Common myeloid progenitor, CD34-positive (primary cell): Measurements from ENCODE around the gene TEX28.
"Not testable (repeated sequence)": the region's sequence is repeated elsewhere in the genome, so short reads cannot be mapped to it uniquely, and the experiment has no call there.

Source experiments
- CTCF ChIA-PET: fragments of 350-600 bp; sonication (Branson Sonifier 250); formaldehyde crosslinking; loops from one replicate; lab custom pipeline; 2021; ENCODE audit warnings: antibody characterized with exemption; lab: Charles Lee
- POLR2A ChIA-PET: fragments of 350-600 bp; sonication (Branson Sonifier 250); formaldehyde crosslinking; loops from one replicate; lab custom pipeline; 2021; ENCODE audit warnings: antibody characterized with exemption; lab: Charles Lee
- DNase-seq, 3 donors: peaks; one replicate each; pipeline versions ENCODE4 v3.0.0 to v3.0.0-alpha.2; 2013
- H3K27ac ChIP-seq, 2 experiments: 1 replicate in 1 of 2; 2 replicates in 1 of 2; pipeline ENCODE4 v1.7.0; 2013; ENCODE audit warnings: inconsistent platforms in 2 of 2, low read length in 2 of 2, mild to moderate bottlenecking in 2 of 2, low read depth in 1 of 2, moderate library complexity in 1 of 2; ENCODE audit not compliant: severe bottlenecking in 2 of 2, insufficient read depth in 1 of 2, poor library complexity in 1 of 2
- H3K27me3 ChIP-seq, 5 experiments: replicated peaks in 2 of 5; 1 replicate in 3 of 5; 2 replicates in 2 of 5; pipeline versions ENCODE4 v1.6.1 to v1.7.0; 2013; ENCODE audit warnings: low read length in 4 of 5, mild to moderate bottlenecking in 2 of 5, moderate library complexity in 2 of 5, inconsistent platforms in 1 of 5; ENCODE audit not compliant: insufficient read depth in 5 of 5, control insufficient read depth in 4 of 5
- H3K36me3 ChIP-seq, 4 experiments: 1 replicate in 2 of 4; 2 replicates in 2 of 4; pipeline versions ENCODE4 v1.6.1 to v1.7.0; 2013; ENCODE audit warnings: low read length in 3 of 4, control low read depth in 1 of 4, mild to moderate bottlenecking in 1 of 4; ENCODE audit not compliant: control insufficient read depth in 4 of 4, insufficient read depth in 4 of 4
- H3K4me1 ChIP-seq, 4 experiments: 1 replicate in 3 of 4; 2 replicates in 1 of 4; pipeline versions ENCODE4 v1.6.1 to v1.7.1; 2013; ENCODE audit warnings: low read length in 3 of 4, mild to moderate bottlenecking in 3 of 4, control low read depth in 1 of 4, inconsistent platforms in 1 of 4, moderate library complexity in 1 of 4; ENCODE audit not compliant: control insufficient read depth in 4 of 4, insufficient read depth in 4 of 4; ENCODE audit errors: control extremely low read depth in 1 of 4
- H3K4me3 ChIP-seq, 7 experiments: 1 replicate in 4 of 7; 2 replicates in 3 of 7; pipeline versions ENCODE4 v1.5.1 to v1.7.0; 2013; ENCODE audit warnings: mild to moderate bottlenecking in 7 of 7, low read length in 6 of 7, moderate library complexity in 6 of 7, inconsistent platforms in 2 of 7, low read depth in 2 of 7, control low read depth in 1 of 7; ENCODE audit not compliant: insufficient read depth in 4 of 7, control insufficient read depth in 1 of 7; ENCODE audit errors: extremely low read depth in 1 of 7
- H3K9me3 ChIP-seq, 5 experiments: 1 replicate in 4 of 5; 2 replicates in 1 of 5; pipeline versions ENCODE4 v1.6.1 to v1.7.1; 2013; ENCODE audit warnings: low read length in 4 of 5, mild to moderate bottlenecking in 2 of 5, inconsistent platforms in 1 of 5, low read depth in 1 of 5, moderate library complexity in 1 of 5; ENCODE audit not compliant: control insufficient read depth in 4 of 5, insufficient read depth in 2 of 5; ENCODE audit errors: control extremely low read depth in 1 of 5
- WGBS: methylation state at CpG from one replicate; pipeline ENCODE4 v1.1.5; 2013; ENCODE audit not compliant: insufficient coverage; 5-methylcytosine and 5-hydroxymethylcytosine counted together

The TEX28 gene

DNA sequence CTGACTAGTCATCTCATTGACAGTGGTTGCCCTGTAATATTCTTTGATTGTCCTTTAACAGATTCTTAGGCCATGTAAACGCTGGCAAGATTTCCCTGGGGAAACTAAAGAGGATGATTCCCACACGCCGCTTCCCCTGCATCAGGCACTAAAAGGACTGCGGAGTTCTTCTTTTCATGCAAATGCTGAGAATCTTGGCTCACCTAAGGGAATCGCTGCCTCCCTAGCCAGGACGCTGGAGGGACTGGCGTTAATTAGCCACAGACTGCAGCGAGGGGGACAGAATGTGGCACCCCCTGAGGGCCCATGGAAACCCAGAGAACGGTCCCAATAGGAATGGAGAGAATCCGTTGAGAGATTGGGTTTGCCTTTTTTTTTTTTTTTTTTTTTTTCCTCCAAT is 8.5 kb downstream of the TEX28 start:
- H3K27ac ChIP-seq, CTCF ChIA-PET, H3K9me3 ChIP-seq, H3K4me1 ChIP-seq, H3K27me3 ChIP-seq, H3K36me3 ChIP-seq, DNase-seq, H3K4me3 ChIP-seq, POLR2A ChIA-PET: not testable (repeated sequence)
- WGBS, result no CpG with 5 or more reads among the region's 10 CpGs

DNA sequence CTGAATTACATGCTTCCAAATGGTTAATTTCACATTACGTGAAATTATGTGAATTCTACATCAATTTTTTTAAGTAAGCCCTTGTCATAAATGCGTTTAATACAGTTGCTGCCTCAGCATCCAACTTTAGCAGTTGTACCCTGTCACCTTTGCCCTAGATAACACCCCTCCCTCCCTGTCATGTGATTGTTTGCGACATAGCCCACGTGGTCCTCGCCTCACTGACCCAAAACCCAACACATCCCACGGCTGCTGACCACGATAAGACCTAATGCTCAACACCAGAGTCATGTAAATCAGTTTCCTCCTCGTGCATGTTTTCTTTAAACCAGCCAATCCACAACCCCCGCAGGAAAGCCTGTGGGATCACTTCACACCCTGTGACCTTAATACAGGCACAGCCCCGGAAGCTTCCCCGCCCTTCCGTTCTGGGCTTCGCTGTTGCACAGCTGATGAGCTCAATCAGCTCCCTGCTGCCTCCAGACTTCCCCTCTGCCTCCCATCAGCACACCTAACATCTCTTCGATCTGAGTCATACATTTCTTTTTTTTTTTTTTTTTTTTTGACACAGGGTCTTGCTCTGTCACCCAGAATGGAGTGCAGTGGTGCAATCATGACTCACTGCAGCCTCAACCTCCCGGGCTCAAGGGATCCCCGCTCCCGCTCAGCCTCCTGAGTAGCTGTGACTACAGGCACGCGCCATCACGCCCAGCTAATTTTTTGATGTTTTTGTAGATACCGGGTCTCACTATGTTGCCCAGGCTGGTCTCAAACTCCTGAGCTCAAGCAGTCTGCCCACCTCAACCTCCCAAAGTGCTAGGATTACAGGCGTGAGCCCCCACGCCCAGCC is 10.2 kb downstream of the TEX28 start:
- H3K27ac ChIP-seq, H3K36me3 ChIP-seq, H3K4me3 ChIP-seq, DNase-seq, CTCF ChIA-PET, H3K27me3 ChIP-seq, H3K4me1 ChIP-seq, H3K9me3 ChIP-seq, POLR2A ChIA-PET: not testable (repeated sequence)
- no CpG with 5 or more reads among the region's 23 CpGs for WGBS

DNA sequence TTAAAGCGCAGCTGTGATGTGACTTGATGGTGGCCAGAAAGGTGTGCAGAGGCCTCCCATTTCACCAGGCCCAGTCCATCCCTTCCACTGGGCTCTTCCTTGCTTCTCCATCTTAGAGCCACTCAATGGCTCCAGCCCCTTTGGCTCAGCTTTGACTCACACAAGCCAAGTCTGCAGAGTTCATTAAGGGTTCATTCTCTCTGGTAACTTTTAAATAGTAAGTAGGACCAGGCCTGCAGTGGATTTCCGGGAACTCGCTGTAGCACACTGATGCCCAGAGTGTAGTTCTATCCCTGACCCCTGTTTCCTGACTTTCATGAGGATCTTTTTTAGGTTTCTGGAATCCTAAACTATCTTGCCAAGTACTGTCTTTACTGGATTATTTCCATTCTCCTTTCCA is 25.7 kb downstream of the TEX28 start:
- CTCF ChIA-PET, H3K4me1 ChIP-seq, POLR2A ChIA-PET, H3K9me3 ChIP-seq, H3K27me3 ChIP-seq, H3K4me3 ChIP-seq, H3K27ac ChIP-seq, DNase-seq, H3K36me3 ChIP-seq: not testable (repeated sequence)
- no CpG with 5 or more reads among the region's 3 CpGs for WGBS

DNA sequence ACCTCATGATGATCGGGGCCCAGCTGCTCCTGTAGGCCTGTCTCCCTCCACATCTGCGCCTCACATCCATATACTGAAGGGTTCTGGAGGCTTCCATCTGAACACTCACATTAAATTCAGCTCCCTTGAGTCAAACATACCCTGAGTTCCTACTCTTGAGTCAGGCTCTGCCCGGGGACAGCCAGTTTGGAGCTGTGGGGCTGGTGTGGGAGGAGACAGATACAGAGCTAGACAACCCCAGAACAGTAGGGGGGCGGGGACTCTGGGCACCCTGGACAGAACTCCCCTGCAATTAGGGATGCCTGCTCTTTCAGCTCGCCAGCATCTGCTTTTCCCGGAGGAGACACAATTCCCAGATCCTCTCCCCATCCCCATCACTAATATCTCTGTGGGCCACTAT is 31.9 kb downstream of the TEX28 start:
- H3K9me3 ChIP-seq, H3K4me1 ChIP-seq, POLR2A ChIA-PET, H3K36me3 ChIP-seq, H3K27me3 ChIP-seq, H3K4me3 ChIP-seq, CTCF ChIA-PET, H3K27ac ChIP-seq, DNase-seq: not testable (repeated sequence)
- WGBS, result no CpG with 5 or more reads among the region's 6 CpGs

DNA sequence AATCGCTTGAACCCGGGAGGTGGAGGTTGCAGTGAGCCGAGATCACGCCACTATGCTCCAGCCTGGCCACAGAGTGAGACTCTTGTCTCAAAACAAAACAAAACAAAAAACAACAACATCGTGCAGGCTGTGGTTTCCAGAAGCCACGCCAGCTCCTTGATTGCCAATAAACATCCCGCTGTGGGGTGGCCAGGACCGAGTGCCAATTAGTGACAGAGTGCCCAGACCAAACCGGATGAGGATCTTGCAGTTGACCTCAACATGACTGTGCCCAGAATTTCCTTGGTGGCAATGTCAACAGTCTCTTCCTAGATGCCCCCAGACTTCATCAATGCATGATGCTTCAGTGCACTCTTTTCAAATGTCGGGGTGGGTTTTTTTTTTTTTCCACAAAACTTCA is 36.2 kb downstream of the TEX28 start:
- H3K4me1 ChIP-seq, DNase-seq, H3K9me3 ChIP-seq, H3K27me3 ChIP-seq, H3K36me3 ChIP-seq, H3K4me3 ChIP-seq, H3K27ac ChIP-seq, CTCF ChIA-PET, POLR2A ChIA-PET: not testable (repeated sequence)
- WGBS, result no CpG with 5 or more reads among the region's 10 CpGs

DNA sequence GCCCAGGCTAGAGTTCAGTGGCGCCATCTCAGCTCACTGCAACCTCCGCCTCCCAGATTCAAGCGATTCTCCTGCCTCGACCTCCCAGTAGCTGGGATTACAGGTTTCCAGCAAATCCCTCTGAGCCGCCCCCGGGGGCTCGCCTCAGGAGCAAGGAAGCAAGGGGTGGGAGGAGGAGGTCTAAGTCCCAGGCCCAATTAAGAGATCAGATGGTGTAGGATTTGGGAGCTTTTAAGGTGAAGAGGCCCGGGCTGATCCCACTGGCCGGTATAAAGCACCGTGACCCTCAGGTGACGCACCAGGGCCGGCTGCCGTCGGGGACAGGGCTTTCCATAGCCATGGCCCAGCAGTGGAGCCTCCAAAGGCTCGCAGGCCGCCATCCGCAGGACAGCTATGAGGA is 37.6 kb downstream of the TEX28 start, which contains the start of gene OPN1MW3:
Gene OPN1MW3, plus strand, starts transcription at position 301 of the 400 bp plus-strand sequence. Its CDS starts 38 bp downstream, at position 339.
- H3K4me1 ChIP-seq, H3K9me3 ChIP-seq, POLR2A ChIA-PET, CTCF ChIA-PET, H3K36me3 ChIP-seq, H3K27me3 ChIP-seq, DNase-seq, H3K4me3 ChIP-seq, H3K27ac ChIP-seq: not testable (repeated sequence)
- no CpG with 5 or more reads among the region's 17 CpGs for WGBS

DNA sequence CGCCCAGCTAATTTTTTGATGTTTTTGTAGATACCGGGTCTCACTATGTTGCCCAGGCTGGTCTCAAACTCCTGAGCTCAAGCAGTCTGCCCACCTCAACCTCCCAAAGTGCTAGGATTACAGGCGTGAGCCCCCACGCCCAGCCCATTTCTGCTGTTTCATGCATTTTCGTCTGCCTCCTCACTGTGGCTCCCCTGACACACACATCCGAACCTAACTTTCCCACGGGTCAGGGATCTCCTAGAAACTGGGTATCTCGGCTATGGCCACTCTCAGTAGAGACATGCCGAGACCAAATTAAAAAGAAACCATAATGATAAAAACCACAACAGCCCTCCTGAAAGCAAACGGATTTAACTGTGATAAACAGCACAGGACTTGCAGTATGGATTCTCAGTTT is 46.8 kb downstream of the TEX28 start:
- no CpG with 5 or more reads among the region's 10 CpGs for WGBS
- H3K4me3 ChIP-seq, H3K36me3 ChIP-seq, POLR2A ChIA-PET, H3K9me3 ChIP-seq, DNase-seq, H3K27me3 ChIP-seq, H3K4me1 ChIP-seq, H3K27ac ChIP-seq, CTCF ChIA-PET: not testable (repeated sequence)
